Mesendoderm (in vitro differentiated cells): ENCODE results near the gene OLIG3.

Experiments used
- DNase-seq: peaks from one replicate; pipeline ENCODE4 v3.0.0; 2013
- H2AK5ac ChIP-seq: 2 replicates; pipeline ENCODE4 v1.6.1; 2013; ENCODE audit warnings: low read length, inconsistent platforms
- H2BK120ac ChIP-seq: 2 replicates; pipeline ENCODE4 v1.6.1; 2013; ENCODE audit warnings: low read depth, mild to moderate bottlenecking, low read length, moderate library complexity, mixed read lengths
- H2BK15ac ChIP-seq: replicated peaks from 2 replicates; pipeline ENCODE4 v1.6.1; 2013; ENCODE audit warnings: low read depth, mild to moderate bottlenecking, moderate library complexity
- H2BK5ac ChIP-seq: 2 replicates; pipeline ENCODE4 v1.6.1; 2013; ENCODE audit warnings: low read length, inconsistent platforms
- H3K18ac ChIP-seq: 2 replicates; pipeline ENCODE4 v1.6.1; 2013; ENCODE audit warnings: mild to moderate bottlenecking, low read length, mixed read lengths
- H3K23ac ChIP-seq: one replicate; pipeline ENCODE4 v1.6.1; 2013; ENCODE audit warnings: low read length
- H3K27ac ChIP-seq: 2 replicates; pipeline ENCODE4 v1.5.1; 2013; ENCODE audit warnings: low read depth, mild to moderate bottlenecking, inconsistent platforms, low read length, moderate library complexity
- H3K27me3 ChIP-seq: 2 replicates; pipeline ENCODE4 v1.6.1; 2013; ENCODE audit warnings: low read length, control low read depth, mild to moderate bottlenecking, inconsistent platforms; ENCODE audit not compliant: insufficient read depth, poor library complexity
- H3K36me3 ChIP-seq: 2 replicates; pipeline ENCODE4 v1.6.1; 2013; ENCODE audit warnings: low read length, inconsistent platforms; ENCODE audit not compliant: control insufficient read depth, insufficient read depth
- H3K4ac ChIP-seq: one replicate; pipeline ENCODE4 v1.6.1; 2013; ENCODE audit warnings: low read depth, mild to moderate bottlenecking, low read length, moderate library complexity
- H3K4me1 ChIP-seq: 2 replicates; pipeline ENCODE4 v1.6.1; 2013; ENCODE audit warnings: low read depth, low read length, inconsistent platforms; ENCODE audit not compliant: control insufficient read depth
- H3K4me2 ChIP-seq: 2 replicates; pipeline ENCODE4 v1.6.1; 2013; ENCODE audit warnings: low read length
- H3K4me3 ChIP-seq: 2 replicates; pipeline ENCODE4 v1.5.1; 2013; ENCODE audit warnings: mild to moderate bottlenecking, low read length
- H3K56ac ChIP-seq: one replicate; pipeline ENCODE4 v1.6.1; 2013; ENCODE audit warnings: low read length
- H3K79me1 ChIP-seq: 2 replicates; pipeline ENCODE4 v1.6.1; 2013; ENCODE audit warnings: low read length, inconsistent platforms
- H3K79me2 ChIP-seq: 2 replicates; pipeline ENCODE4 v1.6.1; 2013; ENCODE audit warnings: mild to moderate bottlenecking, low read length; ENCODE audit not compliant: control insufficient read depth, insufficient read depth
- H3K9ac ChIP-seq: 2 replicates; pipeline ENCODE4 v1.6.1; 2013; ENCODE audit warnings: low read length, inconsistent platforms
- H4K5ac ChIP-seq: one replicate; pipeline ENCODE4 v1.6.1; 2013; ENCODE audit warnings: low read length
- H4K8ac ChIP-seq: one replicate; pipeline ENCODE4 v1.6.1; 2013; ENCODE audit warnings: low read depth, mild to moderate bottlenecking, control low read depth, low read length, moderate library complexity
- WGBS: extraction: QIAGEN DNeasy Blood & Tissue Kit; methylation state at CpG from one replicate; pipeline ENCODE4 v1.1.7; 2013; ENCODE audit warnings: low lambda C conversion rate, missing lambda C conversion rate; ENCODE audit not compliant: insufficient coverage; ENCODE audit errors: extremely low coverage; 5-methylcytosine and 5-hydroxymethylcytosine counted together

The OLIG3 gene

DNA sequence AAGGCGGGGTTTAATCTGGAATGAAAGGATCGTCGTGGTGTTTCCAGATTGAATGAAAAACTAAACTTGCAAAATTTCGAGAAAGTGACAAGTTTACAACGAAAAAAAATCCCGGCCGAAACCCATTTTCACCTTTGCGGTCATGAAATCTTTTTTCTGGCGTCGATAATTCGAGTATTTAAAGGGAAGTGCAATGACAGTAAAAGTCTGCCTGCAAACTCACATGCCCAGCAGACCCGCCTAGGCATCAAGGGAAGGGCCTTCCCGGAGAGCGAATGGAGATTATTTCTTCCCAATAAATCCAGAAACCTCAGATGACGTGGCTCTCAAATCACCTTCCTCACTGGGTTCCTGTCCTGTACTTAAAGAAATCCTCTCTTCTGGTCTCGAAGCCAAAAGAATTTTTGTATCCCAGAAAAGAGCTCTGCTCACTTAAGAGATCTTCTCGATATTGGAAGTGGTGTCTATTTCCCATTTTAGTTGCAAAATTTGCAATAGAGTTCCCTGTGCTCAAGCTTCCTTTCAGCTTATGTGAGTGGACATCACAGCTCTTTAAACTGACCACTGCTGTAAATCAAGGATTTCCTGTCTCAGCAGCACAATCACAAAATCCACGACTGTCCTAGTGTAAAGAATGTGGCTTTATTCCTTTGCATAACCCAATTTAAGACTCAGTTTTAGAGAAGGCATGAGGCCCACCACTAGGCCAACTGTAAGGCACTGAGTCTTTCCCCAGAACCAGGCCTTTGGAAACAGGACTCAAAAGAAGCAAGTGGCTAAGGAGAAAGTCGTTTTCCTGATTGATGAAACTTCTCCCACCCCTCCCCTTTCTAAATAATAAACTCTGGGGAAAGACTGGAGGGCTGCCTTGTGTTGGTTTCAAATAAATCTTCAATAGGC is 3.9 kb downstream of the OLIG3 start:
- peak overlapping the region; percentile 29 for H3K23ac ChIP-seq
- WGBS, result no CpG with 5 or more reads among the region's 19 CpGs
- peak; percentile 14 for DNase-seq
- peak overlapping the region; percentile 32 for H3K4me2 ChIP-seq
- no peak overlapping the region for H4K8ac ChIP-seq
- no peak overlapping the region for H3K56ac ChIP-seq
- no peak overlapping the region for H3K18ac ChIP-seq
- H3K4ac ChIP-seq, result no peak overlapping the region
- H4K5ac ChIP-seq, result no peak overlapping the region
- no peak overlapping the region for H3K4me3 ChIP-seq
- no peaks in the 10 kb centered on the region for H3K36me3 ChIP-seq
- no peak overlapping the region for H2BK15ac ChIP-seq
- H3K27me3 ChIP-seq, result peaks cover 90% of the 10 kb centered on the region
- H2BK120ac ChIP-seq, result no peak overlapping the region
- H3K79me2 ChIP-seq, result no peaks in the 10 kb centered on the region
- H3K4me1 ChIP-seq, result peaks cover 5% of the 10 kb centered on the region
- H3K79me1 ChIP-seq, result no peaks in the 10 kb centered on the region
- H3K27ac ChIP-seq, result no peak overlapping the region
- H2BK5ac ChIP-seq, result no peak overlapping the region
- no peak overlapping the region for H3K9ac ChIP-seq
- H2AK5ac ChIP-seq, result no peak overlapping the region

DNA sequence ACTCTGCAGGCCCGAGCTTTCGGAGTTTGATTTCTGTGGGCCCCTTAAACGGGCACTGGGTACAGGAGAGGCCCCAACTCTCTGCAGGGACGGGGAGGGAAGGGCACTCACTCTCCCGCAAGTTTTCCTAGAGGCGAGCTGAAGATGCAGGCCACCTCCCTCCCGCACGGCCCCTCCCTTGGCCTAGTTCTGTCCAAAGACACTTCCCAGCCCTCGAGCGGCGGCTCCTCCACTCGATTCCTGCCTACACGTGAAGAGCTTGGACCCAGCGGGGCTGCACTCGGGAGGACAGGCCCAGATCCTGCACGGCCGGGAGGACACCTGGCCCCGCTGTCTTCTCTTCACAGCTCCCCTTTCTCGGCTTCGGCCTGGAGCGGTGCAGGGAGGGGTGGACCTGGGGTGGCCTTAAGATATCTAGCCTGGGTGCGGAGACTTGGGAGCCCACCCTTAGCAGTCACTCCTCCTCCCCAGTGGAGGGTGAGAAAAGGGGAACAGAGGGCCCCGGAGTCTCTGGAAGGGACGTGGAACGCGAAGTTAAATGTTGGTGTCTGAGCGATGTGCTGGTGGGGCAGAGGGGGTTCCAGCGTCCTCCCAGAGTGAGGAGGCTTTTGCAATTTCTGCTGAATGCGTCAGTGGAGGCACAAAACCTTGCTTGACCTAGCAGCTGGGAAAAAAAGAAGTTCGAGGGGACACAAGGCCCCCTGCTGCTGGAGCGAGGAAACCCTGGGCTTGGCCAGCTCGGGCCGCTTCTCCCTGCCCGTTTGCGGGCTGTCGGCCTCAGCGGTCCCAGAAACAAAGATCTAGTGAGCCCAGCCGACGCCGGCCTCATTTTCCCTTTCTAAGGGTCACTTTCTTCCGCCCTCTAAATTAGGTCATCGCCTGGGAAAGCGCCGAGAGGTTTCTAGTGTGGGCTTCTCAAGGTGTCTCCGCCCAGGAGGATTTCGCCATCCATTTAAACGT is 4.9 kb downstream of the OLIG3 start:
- no peak overlapping the region for H2AK5ac ChIP-seq
- no peak overlapping the region for H2BK5ac ChIP-seq
- no peak overlapping the region for H3K56ac ChIP-seq
- no peak overlapping the region for H4K5ac ChIP-seq
- H3K27me3 ChIP-seq, result peaks cover 83% of the 10 kb centered on the region
- DNase-seq, result peak; percentile 70
- no peak overlapping the region for H3K18ac ChIP-seq
- no peaks in the 10 kb centered on the region for H3K36me3 ChIP-seq
- H3K79me1 ChIP-seq, result no peaks in the 10 kb centered on the region
- no peak overlapping the region for H3K27ac ChIP-seq
- no peak overlapping the region for H2BK120ac ChIP-seq
- H3K4me2 ChIP-seq, result peak overlapping the region; percentile 32
- H3K79me2 ChIP-seq, result no peaks in the 10 kb centered on the region
- H3K4ac ChIP-seq, result no peak overlapping the region
- peaks cover 3% of the 10 kb centered on the region for H3K4me1 ChIP-seq
- H3K4me3 ChIP-seq, result peak overlapping the region; percentile 26
- WGBS, result no CpG with 5 or more reads among the region's 47 CpGs
- H3K9ac ChIP-seq, result no peak overlapping the region
- H4K8ac ChIP-seq, result no peak overlapping the region
- H3K23ac ChIP-seq, result no peak overlapping the region
- H2BK15ac ChIP-seq, result no peak overlapping the region

DNA sequence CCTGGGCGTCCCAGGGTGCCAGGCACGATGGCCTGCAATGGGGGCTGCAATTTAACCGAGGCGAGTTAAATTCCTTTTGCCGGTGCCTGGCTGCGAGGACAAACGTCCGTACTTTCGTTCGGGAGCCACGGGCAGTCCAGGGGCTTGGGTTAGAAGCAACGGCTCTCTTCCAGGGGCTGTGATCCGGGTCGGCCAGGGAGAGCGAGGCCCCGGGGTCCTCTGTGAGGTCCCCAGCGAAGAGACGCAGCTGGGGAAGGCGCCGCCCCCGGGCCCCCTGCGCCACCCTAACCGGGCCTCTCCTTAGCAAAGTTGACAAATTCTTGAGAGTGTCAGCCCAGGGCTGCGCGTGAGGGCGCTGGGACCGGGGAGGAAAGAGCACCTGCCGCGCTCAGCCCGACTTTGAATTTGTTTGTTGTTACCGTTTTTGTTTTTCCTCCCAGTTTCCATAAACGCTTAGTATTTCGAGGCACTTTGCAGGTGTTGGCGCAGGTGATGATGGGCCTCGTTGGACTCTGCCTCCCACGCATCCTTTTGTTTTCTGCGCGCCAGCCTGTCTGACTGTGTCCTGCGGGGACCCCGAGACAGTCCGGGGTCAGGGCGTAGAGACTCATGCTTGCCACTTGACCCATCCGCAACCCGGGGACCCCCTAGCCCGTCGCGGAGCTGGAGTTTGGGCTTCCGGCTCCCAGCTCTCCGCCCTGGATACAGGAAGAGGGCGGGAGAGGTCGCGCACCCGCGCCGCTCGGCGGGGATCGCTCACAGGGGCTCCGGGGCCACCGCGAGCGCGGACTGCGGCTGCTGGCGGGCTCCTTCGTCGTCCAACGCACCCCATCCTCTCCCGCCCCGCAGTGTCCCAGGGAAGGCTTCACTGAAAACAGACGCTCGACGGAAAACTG is 5.8 kb downstream of the OLIG3 start:
- Histone ChIP-seq H4K8ac (no peak overlapping the region), H3K4me1 (peaks cover 3% of the 10 kb centered on the region), H3K79me1 (no peaks in the 10 kb centered on the region), H3K18ac (no peak overlapping the region), H3K4ac (no peak overlapping the region), H3K9ac (no peak overlapping the region), H4K5ac (no peak overlapping the region), H3K36me3 (no peaks in the 10 kb centered on the region), H3K79me2 (no peaks in the 10 kb centered on the region), H3K27ac (no peak overlapping the region), H2BK5ac (no peak overlapping the region), H2BK120ac (no peak overlapping the region), H2BK15ac (no peak overlapping the region), H3K4me3 (no peak overlapping the region), H3K23ac (peak overlapping the region; percentile 7), H3K27me3 (peaks cover 73% of the 10 kb centered on the region), H3K4me2 (peak overlapping the region; percentile 32), H3K56ac (no peak overlapping the region), H2AK5ac (no peak overlapping the region)
- no CpG with 5 or more reads among the region's 73 CpGs for WGBS
- peak; percentile 44 for DNase-seq

DNA sequence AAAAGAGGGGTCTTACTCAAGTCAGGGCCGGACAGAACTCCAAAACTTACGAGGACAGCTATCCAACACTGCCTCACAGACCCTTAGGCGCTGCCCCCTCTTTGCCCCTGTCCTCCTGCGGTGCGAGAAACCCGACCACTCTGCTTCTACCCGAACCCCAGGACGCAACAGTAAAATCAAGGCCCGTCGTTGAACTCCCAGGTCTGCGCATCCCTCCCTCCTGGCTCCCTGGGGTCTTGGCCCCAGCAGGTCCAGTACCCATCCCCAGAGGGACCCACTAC is 6.4 kb downstream of the OLIG3 start:
- WGBS, result no CpG with 5 or more reads among the region's 11 CpGs

DNA sequence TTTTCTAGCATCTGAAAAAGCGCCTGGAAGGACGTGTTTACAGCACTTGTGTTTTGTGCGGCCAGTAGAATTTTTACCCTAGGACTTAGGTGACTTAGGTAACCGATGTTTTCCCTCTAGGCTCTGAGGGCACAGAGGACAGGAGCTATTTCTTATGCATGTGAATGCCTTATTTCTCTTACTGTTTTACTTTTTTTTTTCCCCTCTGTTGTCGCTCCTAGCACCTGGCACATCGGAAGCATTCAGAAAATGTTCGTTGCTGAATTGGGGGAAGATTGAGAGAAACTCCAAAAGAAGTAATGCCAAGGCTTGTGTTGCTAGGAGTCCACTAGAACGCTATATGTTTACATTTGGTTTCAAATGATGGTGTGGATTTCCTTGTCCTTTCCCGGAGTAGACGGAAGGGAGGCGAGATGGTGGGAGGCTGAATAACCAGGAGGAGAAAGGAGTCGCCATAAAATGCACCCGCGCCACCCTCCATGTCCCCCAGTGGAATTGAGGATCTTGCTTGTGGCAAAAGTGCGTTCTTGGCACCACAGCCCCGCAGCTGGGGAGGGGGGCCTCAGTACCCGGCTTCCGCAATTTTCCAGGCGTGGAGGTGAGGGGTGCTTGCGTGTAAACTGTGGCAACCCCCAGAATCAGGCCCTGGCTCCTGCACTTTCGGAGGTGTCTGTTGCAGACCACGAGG is 6.9 kb downstream of the OLIG3 start:
- no peaks in the 10 kb centered on the region for H3K79me1 ChIP-seq
- H3K4me3 ChIP-seq, result no peak overlapping the region
- H2BK5ac ChIP-seq, result no peak overlapping the region
- H3K4me2 ChIP-seq, result no peak overlapping the region
- no peak overlapping the region for H3K27ac ChIP-seq
- no peak overlapping the region for H3K23ac ChIP-seq
- H3K36me3 ChIP-seq, result no peaks in the 10 kb centered on the region
- H4K8ac ChIP-seq, result no peak overlapping the region
- no peak overlapping the region for H3K56ac ChIP-seq
- peaks cover 3% of the 10 kb centered on the region for H3K4me1 ChIP-seq
- peak; percentile 25 for DNase-seq
- H3K9ac ChIP-seq, result no peak overlapping the region
- no peaks in the 10 kb centered on the region for H3K79me2 ChIP-seq
- H4K5ac ChIP-seq, result no peak overlapping the region
- H2AK5ac ChIP-seq, result no peak overlapping the region
- no peak overlapping the region for H3K18ac ChIP-seq
- no peak overlapping the region for H3K4ac ChIP-seq
- no peak overlapping the region for H2BK120ac ChIP-seq
- H2BK15ac ChIP-seq, result no peak overlapping the region
- no CpG with 5 or more reads among the region's 22 CpGs for WGBS
- peaks cover 62% of the 10 kb centered on the region for H3K27me3 ChIP-seq

More for the DNA sequence above, 6.4 kb downstream of the OLIG3 start:
- H3K4me3 ChIP-seq, result no peak overlapping the region
- no peak overlapping the region for H3K56ac ChIP-seq
- no peak overlapping the region for H4K5ac ChIP-seq
- no peak overlapping the region for H3K9ac ChIP-seq
- no peak overlapping the region for H2BK120ac ChIP-seq
- no peak overlapping the region for H2BK5ac ChIP-seq
- no peak overlapping the region for H3K18ac ChIP-seq
- H2AK5ac ChIP-seq, result no peak overlapping the region
- no peaks in the 10 kb centered on the region for H3K79me1 ChIP-seq
- no peaks in the 10 kb centered on the region for H3K36me3 ChIP-seq
- peak; percentile 10 for DNase-seq
- no peak overlapping the region for H4K8ac ChIP-seq
- H3K4me2 ChIP-seq, result peak overlapping the region; percentile 10
- no peaks in the 10 kb centered on the region for H3K79me2 ChIP-seq
- peaks cover 3% of the 10 kb centered on the region for H3K4me1 ChIP-seq
- no peak overlapping the region for H3K4ac ChIP-seq
- peaks cover 67% of the 10 kb centered on the region for H3K27me3 ChIP-seq
- no peak overlapping the region for H2BK15ac ChIP-seq
- H3K27ac ChIP-seq, result no peak overlapping the region
- H3K23ac ChIP-seq, result peak overlapping the region; percentile 7
